GM19452 (cell line): ENCODE measurements around the gene IL18BP.

ENCODE experiments used
- ATAC-seq: cut with Tn5 transposase; IDR thresholded peaks from one replicate; pipeline ENCODE4 v1.9.1; 2021; ENCODE audit not compliant: unreplicated experiment

Gene IL18BP

DNA sequence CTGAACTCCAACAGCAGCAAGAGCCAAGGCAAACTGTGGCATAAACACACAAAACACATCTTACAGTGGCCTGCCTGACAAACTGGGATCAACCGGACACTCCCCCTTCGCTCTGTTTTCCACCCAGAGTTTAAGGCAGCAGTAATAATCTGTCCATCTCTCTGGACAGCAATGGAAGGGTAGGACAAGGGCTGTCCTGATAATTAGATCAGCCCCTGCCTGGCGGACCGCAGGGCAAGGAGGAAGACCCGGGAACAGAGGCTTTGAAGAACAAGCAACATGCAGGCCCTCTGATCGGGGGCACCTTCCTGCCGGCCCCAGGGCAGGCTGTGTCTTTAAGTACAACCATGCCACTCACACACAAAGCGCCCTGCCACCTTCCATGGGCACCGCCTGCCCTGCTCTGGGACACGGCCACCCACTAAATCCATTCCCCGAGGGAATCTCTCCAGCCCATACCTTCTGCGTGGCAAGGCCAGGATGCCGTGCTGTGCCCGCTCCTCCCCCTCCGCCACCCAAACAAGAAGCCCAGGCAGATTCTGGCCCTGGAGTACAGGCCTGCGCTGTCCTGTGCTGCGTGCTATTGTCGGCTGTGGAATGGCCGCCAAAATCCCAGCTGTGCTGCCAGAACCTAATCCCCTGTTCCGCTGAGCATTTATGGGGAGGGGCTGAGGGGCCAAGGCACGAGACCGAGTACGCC is 42.8 kb downstream of the IL18BP start:
- ATAC-seq = no peak

DNA sequence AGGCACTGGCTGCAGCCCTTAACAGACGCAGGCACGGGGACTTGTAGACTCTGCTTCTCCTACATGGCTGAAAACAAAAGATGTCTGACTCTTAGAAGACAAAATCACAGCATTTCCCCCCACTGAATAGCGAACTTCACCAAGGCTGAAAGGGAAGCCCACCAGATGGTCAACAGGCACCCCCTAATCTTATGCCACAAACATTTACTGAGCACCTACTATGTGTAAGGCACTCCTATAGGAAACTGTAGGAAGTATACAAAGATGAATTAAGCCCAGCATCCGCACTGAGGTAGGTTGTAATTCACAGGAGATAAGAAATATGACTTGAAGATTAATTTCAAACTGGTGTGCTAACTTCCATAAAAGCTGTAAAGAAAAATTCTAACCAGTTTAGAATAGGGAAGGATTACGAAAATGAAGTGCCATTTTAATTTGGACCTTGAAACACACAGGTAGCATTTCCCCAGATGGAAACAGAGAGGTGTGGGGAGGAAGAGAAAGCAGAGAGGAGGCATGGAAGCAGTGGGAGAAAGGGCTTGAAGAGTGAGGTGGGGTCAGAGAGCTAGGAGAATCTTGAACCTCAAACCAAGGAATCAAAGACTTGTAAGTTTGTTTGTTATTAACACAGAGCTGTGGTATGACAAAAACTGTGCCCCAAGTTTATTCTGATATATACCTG is 43.5 kb downstream of the IL18BP start:
- no peak for ATAC-seq

DNA sequence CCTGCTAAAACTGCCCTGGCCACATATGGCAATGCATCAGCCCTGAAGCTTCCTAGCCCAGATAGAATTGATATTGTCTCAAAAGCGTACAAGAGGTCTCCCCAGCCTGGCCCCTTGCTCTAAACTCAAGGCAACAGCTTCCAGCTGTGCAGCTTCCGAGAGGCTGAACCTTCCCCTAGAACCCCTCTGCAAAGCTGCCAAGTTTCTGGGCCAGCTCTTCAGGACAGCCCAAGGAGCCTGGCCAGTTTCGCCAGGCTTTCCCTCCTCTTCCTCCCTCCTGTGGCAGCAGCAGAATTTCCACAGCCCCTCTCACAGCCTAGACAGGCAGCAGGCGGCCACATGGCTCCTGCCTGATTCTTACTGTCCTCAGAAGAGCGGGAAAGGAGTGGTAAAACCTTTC is 47.1 kb downstream of the IL18BP start:
- ATAC-seq = no peak

DNA sequence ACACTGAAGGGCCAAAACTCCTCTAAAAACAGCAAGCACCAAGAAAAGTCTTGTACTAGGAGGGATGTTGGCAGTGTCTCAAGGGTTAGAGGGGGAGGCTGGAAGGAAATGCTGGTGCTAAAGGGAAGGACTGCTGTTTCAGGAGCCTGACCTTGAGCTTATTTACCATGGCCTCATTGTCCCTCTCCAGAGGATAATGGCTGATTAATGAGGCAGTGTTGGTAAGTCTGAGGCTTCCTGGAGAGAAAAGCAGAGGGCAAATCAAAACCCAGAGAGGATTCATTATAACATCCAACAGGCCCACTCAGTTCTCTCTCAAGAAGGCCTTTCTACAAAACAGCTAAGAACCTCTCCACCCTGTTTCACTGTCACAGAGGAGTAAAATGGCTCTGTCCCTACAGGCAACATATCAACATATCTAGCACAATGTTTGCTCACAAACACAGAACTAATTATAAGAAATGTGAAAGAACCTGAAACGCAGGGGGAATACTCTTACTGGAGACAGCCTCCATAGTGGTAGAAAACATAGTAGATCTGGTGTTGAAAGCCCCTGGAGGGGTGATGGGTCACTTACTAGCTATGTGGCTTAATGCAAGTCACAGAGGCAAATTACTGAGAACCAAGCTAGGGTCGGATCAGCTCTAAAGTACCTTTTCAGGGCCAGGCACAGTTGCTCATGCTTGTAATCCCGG is 50.2 kb downstream of the IL18BP start:
- ATAC-seq = no peak
